NCI-H748 treated with DMSO at 0.1 percent for 48 hours (cell line): Measurements from ENCODE around the gene GPC5.
"Not testable (repeated sequence)": the region's sequence is repeated elsewhere in the genome, so short reads cannot be mapped to it uniquely, and the experiment has no call there.

Source experiments
- DNase-seq: peaks from one replicate; lab custom pipeline; 2025; lab: John Stamatoyannopoulos, UW

Gene GPC5

DNA sequence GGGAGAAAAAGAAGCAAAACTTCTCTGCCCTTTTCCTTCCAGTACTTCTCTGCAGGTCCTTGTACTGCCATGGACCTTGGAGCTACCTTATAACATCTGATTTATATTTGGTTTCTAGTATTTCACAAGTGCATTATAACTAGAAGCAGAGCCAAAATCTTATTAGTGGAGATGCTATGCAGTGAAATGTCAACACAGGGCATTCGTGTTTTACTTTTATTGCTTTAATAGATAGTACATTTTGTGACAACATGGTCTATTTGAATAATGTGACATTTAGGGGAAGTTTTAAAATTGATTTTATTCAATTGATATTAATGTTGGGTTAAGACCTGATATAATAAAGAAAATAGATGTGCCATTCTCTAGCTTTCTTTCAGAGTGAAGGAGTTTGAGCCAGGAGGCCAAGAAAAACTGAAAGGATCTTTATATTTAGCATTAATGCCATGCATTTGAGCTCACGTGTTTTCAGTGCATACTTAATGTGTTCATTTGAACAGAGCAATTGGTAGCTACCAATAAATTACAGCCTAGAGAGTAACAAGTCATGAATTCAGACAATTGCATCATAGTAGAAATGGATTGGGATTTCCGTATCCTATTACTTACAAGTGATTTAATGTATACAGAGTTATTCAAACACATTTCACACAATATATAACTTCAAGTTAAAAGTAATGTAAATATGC is 863.8 kb downstream of the GPC5 start:
- no peak for DNase-seq

DNA sequence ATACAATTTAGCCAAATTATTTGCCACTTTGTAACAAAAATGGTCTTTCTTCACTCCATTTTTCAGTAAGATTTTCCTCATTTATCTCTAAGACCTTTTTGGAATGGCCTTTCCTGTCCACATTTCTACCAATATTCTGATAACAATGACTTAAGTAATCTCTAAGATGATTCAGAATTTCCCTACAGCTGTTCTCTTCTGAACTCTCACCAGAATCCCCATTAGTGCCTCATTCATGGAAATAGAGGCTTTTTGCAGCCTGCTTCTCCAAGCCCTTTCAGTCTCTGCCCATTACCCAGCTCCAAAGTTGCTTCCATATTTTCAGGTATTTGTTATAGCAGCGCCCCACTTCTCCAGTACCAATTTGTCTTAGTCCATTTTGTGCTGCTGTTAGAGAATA is 867.0 kb downstream of the GPC5 start:
- no peak for DNase-seq

DNA sequence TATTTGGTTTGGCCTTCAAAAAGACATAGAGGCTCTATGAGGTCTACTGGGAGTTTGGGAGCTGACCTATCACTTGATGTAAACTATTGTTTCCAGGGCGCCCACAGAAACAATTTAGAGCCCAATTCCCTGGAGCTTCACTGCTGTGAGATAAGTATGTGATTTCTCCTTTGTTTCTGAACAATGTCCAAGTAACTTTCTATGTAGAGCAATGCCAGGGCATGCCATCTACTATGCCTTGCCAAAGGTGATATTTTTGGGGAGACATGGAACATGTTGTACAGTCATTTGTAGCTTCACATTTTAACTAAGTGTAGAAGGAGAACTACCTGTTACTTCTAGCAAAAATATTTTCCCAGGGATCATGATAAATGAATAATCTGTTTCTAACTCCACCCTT is 872.6 kb downstream of the GPC5 start:
- DNase-seq, result no peak

GRCh38 chr13:92272177-92272576 is 873.8 kb downstream of the GPC5 start:
- no peak for DNase-seq

GRCh38 chr13:92280986-92281385 is 882.6 kb downstream of the GPC5 start:
- DNase-seq, result not testable (repeated sequence)

DNA sequence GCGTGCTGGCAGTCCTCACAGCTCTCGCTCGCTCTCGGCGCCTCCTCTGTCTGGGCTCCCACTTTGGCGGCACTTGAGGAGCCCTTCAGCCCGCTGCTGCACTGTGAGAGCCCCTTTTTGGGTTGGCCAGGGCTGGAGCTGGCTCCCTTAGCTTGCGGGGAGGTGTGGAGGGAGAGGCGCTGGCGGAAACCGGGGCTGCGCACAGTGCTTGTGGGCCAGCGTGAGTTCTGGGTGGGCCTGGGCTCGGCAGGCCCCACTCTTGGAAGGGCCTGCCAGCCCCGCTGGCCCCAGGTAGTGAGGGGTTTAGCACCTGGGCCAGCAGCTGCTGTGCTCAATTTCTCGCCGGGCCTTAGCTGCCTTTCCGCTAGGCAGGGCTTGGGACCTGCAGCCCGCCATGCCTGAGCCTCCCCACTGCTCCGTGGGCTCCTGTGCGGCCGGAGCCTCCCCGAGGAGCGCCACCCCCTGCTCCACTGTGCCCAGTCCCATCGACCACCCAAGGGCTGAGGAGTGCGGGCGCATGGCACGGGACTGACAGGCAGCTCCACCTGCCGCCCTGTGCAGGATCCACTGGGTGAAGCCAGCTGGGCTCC is 892.4 kb downstream of the GPC5 start:
- DNase-seq, result not testable (repeated sequence)

- DNase-seq, result not testable (repeated sequence)
Measured at GRCh38 chr13:92294533-92294932, 896.1 kb downstream of the GPC5 start.

- DNase-seq, result not testable (repeated sequence)
Measured at GRCh38 chr13:92296154-92296671, 897.8 kb downstream of the GPC5 start.

- no peak for DNase-seq
Measured at GRCh38 chr13:92297971-92298942, 899.8 kb downstream of the GPC5 start.

GRCh38 chr13:92300651-92301050 is 902.2 kb downstream of the GPC5 start:
- no peak for DNase-seq

DNA sequence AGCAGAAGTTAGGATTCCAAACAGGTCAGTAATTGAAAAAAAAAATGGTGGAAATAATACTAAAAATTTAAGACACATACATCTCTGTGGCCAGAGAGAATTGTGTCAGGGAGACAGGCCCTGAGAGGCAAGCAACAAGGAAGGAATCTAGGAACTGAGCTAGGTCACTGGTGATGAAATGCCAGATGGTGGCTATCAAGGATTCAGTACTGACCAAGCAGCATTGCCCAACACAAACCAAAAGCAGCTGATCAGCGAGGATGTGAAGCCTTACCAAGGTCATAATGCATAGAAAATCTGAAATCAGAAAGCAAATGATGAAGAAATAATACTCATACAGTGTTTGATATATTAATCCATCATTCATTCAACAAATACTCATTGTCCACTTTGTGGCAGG is 905.0 kb downstream of the GPC5 start:
- DNase-seq, result no peak

GRCh38 chr13:92307752-92308151 is 909.3 kb downstream of the GPC5 start:
- peak; percentile 43 for DNase-seq

DNA sequence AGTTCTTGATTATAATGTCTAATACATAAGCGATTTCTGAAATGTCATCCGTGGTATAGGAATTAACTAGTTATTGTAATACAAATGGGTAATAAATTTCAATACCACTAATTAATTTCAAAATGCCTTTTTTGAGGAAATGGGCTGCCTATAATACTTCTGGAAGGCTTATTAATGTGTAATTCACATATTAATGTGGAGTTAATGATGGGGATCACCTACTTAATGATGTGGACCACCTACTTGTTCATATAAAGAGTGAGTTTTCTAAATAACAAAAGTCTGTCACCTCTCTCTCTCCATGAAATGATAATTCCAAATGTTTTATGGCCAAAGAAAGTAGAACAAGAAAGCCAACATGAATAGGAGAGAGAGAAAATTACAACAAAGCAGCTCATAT is 914.4 kb downstream of the GPC5 start:
- DNase-seq, result no peak

DNA sequence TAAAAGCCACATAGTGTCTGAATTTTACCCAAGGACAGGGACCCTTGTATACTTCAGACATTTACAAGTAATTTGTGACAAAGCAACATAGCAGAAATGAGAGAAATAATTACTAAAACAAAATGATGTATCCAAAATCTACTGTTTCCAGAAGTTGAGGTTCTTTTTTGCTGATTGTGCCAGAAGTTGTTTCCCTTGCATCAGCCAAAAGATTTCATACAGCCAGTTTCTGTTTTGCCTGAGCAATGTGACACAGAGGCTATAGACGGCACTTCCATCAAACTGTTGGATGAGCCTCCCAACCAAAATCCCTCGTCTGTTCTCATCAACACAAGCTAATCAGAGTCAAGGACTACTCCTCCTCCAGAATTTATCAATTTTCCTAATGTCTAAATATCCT is 915.0 kb downstream of the GPC5 start:
- no peak for DNase-seq

GRCh38 chr13:92315265-92315664 is 916.8 kb downstream of the GPC5 start:
- DNase-seq, result no peak

DNA sequence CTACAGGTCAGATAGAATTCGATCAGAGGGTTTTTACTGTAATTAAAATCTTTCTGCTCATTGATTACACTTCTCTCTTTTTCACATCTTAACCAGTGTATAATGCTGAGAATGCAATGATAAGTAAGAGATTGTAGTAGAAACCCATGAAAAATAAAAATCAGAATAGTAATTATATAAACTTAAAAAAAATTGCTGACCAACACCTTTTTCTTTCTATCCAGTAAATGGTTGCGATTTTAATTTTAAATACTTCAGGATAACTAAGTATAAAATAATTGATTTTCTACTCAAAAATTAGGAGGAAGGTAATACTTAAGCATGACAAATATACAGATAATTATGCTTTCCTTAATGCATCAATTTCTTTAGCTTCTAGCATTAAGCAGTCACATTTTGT is 917.6 kb downstream of the GPC5 start:
- no peak for DNase-seq

DNA sequence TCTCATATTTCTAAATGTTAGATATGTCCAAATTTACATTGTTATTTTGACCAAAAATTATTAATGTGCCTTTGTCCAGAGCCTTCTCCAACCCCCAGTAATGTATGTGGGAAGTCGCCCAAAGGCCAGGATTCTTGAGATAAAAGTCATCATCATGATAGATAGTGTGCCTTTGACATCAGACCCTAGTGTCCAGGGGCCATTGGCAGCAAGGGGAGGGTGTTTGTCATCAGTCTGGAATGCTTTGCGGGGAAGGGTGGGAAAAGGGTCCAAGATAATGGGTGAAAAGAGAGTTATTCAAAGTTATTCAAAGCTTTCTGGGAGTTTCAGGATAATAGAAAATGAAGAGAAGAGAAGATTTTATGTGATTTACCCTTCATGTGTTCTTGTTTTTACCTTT is 918.6 kb downstream of the GPC5 start:
- no peak for DNase-seq

- DNase-seq, result no peak
Measured at GRCh38 chr13:92320323-92320722, 921.9 kb downstream of the GPC5 start.

GRCh38 chr13:92321174-92321573 is 922.8 kb downstream of the GPC5 start:
- no peak for DNase-seq

DNA sequence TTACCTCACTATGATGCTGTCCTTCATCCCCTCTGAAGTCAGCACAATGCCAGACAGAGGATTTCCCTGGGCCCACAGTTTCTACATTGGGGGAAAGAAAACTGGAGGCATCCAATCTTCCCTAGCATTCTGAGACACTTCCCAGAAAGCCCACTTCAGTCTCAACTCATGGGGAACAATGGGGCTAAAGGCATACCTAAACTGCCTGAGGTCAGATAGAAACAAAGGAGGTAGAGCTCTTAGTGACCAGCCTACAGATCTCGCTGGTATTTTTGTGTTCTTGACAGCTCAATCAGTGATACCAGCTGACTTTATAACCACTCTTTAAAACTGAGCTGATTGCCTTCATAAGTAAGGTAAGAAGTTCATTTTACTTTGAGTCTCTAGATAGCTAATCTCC is 947.2 kb downstream of the GPC5 start:
- DNase-seq, result no peak

DNA sequence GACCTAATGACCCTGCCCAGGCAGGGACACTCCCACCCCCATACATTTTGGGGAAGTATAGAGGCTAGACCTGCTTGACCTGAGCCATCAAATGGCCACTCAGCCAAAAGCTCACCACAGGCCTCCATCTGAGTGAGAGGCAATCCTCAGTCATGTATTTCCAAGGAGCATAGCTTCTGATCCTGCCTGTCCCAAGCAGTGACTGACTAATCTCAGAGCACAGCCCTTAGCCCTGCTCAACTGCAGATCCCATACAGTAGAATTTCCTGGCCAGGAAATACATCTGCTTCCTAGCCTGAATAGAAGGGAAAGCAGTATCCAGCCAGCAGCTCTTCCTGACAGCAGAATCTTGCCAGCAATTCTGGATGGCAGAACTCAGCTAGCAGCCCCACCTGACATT is 947.6 kb downstream of the GPC5 start:
- DNase-seq, result no peak

- DNase-seq, result no peak
Measured at GRCh38 chr13:92354583-92354982, 956.2 kb downstream of the GPC5 start.

DNA sequence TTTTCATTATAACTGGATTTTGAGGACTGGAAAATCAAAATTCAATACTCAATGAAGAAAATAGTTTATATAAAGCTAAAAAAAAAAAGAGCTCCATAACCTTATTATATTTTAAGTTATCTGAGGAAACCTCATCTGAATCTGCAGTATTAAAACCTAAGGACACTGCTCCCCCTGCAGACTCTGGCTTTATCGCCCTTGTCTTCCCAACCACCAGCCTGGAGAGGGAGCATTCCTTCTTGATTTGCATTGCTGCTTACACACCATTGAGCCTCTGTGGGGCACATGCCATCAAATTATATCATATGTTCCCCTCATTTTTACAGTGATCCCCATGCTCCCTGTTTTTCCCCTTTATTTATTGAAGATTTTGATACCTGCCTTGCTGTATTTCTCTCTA is 956.8 kb downstream of the GPC5 start:
- peak; percentile 10 for DNase-seq
